HepG2 (cell line): ENCODE measurements around the gene NRDC. TPM values are rescaled to one million over a fixed set of nuclear protein-coding genes. Genes with fewer than 3 reads are reported as not detected.
"Not testable (repeated sequence)": the region's sequence is repeated elsewhere in the genome, so short reads cannot be mapped to it uniquely, and the experiment has no call there.

ENCODE experiments used
- ATAC-seq: fragments of 200-7000 bp; cut with Tn5 transposase; 3 replicates; pipeline ENCODE4 v1.9.1; 2020; ENCODE audit warnings: mild to moderate bottlenecking, moderate library complexity
- BruUV-seq: library from RNA; stranded (reverse); fragments of 400-500 nt; replicated peaks from 2 replicates; lab custom pipeline; 2021; lab: Mats Ljungman, UMichigan
- CTCF ChIA-PET: fragments of 300-600 bp; formaldehyde crosslinking; extraction: SDS; loops from one replicate; lab custom pipeline; 2021; ENCODE audit warnings: low total read pairs, inconsistent platforms, low intra/inter-chr PET ratio; lab: Yijun Ruan, JAX
- POLR2A ChIA-PET: fragments of 350-600 bp; sonication (Branson Sonifier 250); formaldehyde crosslinking; loops from one replicate; lab custom pipeline; 2020; ENCODE audit warnings: antibody characterized with exemption, inconsistent platforms; lab: Yijun Ruan, JAX
- DNase-seq: peaks from one replicate; pipeline ENCODE4 v3.0.0-alpha.2; 2015; ENCODE audit warnings: low spot score
- FAIRE-seq: peaks from 3 replicates; lab custom pipeline; 2011; peaks lifted over from hg19 to GRCh38; lab: Jason Lieb, UNC
- H2AFZ ChIP-seq: one replicate; pipeline ENCODE4 v1.6.1; 2011; ENCODE audit warnings: low read length, inconsistent platforms
- H3K27ac ChIP-seq: fragments of 300-600 bp; 3 replicates; pipeline ENCODE4 v1.8.0; 2011; ENCODE audit warnings: mixed run types, mild to moderate bottlenecking, mixed read lengths, low read length, inconsistent platforms; ENCODE audit not compliant: insufficient read depth; ENCODE audit errors: extremely low read length
- H3K27me3 ChIP-seq, 2 experiments: fragments of 200-600 bp in 1 of 2; 2 replicates in 1 of 2; 3 replicates in 1 of 2; pipeline versions ENCODE4 v1.6.0 to v1.8.0; 2011; ENCODE audit warnings: low read length in 2 of 2, mild to moderate bottlenecking in 2 of 2, moderate library complexity in 2 of 2, inconsistent platforms in 1 of 2; ENCODE audit not compliant: insufficient read depth in 2 of 2, control insufficient read depth in 1 of 2
- H3K36me3 ChIP-seq, 2 experiments: fragments of 200-600 bp in 1 of 2; replicated peaks in 1 of 2; 2 replicates in 1 of 2; 3 replicates in 1 of 2; pipeline versions ENCODE4 v1.5.1 to v1.8.0; 2011; ENCODE audit warnings: low read length in 2 of 2, inconsistent platforms in 1 of 2; ENCODE audit not compliant: insufficient read depth in 2 of 2, control insufficient read depth in 1 of 2
- H3K4me1 ChIP-seq: 2 replicates; pipeline ENCODE4 v1.5.1; 2012; ENCODE audit warnings: low read length, inconsistent platforms; ENCODE audit not compliant: insufficient read depth
- H3K4me2 ChIP-seq: 2 replicates; pipeline ENCODE4 v1.6.0; 2011; ENCODE audit warnings: low read depth, low read length, inconsistent platforms
- H3K4me3 ChIP-seq, 3 experiments: fragments of 200-600 bp in 1 of 3; sonication (generic), shearing (Covaris generic) in 1 of 3; replicated peaks in 1 of 3; 2 replicates each; pipeline ENCODE4 v1.5.1; 2011 to 2016; ENCODE audit warnings: low read length in 3 of 3, inconsistent platforms in 2 of 3, low read depth in 2 of 3, mild to moderate bottlenecking in 2 of 3, control low read depth in 1 of 3, mixed read lengths in 1 of 3; ENCODE audit not compliant: insufficient read depth in 1 of 3
- H3K79me2 ChIP-seq: one replicate; pipeline ENCODE4 v1.6.1; 2011; ENCODE audit warnings: low read length, inconsistent platforms; ENCODE audit not compliant: insufficient read depth
- H3K9ac ChIP-seq: 2 replicates; pipeline ENCODE4 v1.6.0; 2011; ENCODE audit warnings: mild to moderate bottlenecking, low read depth, low read length, inconsistent platforms; ENCODE audit not compliant: insufficient read depth
- H3K9me3 ChIP-seq: 2 replicates; pipeline ENCODE4 v1.5.1; 2012; ENCODE audit warnings: mild to moderate bottlenecking, low read length
- H4K20me1 ChIP-seq: 2 replicates; pipeline ENCODE4 v1.6.0; 2011; ENCODE audit warnings: inconsistent platforms, mild to moderate bottlenecking, low read length, moderate library complexity; ENCODE audit not compliant: insufficient read depth
- AGO2 ChIP-seq: fragments of 200-400 bp; formaldehyde crosslinking; optimal IDR thresholded peaks from 2 replicates; pipeline ENCODE3; 2017; ENCODE audit warnings: mild to moderate bottlenecking, low read depth, low read length, moderate library complexity
- SKIL ChIP-seq: sonication (generic); formaldehyde crosslinking; IDR thresholded peaks from 2 replicates; pipeline ENCODE4 v1.8.0; 2022; ENCODE audit warnings: missing genetic modification reagents, mild to moderate bottlenecking, moderate library complexity, borderline replicate concordance
- YY1 ChIP-seq: IDR thresholded peaks from 2 replicates; pipeline ENCODE4 v1.6.1; 2011; ENCODE audit warnings: low read length, low read depth, moderate library complexity, mild to moderate bottlenecking; ENCODE audit not compliant: insufficient read depth, insufficient replicate concordance
- ZNF292 ChIP-seq: sonication (generic); formaldehyde crosslinking; IDR thresholded peaks from 2 replicates; pipeline ENCODE4 v1.8.1; 2022; ENCODE audit warnings: mild to moderate bottlenecking, low read depth, missing genetic modification reagents, borderline replicate concordance
- ZNF513 ChIP-seq: sonication (generic); formaldehyde crosslinking; conservative IDR thresholded peaks from 2 replicates; pipeline ENCODE4 v1.5.0; 2020; ENCODE audit warnings: missing genetic modification reagents
- ZNF670 ChIP-seq: sonication (generic); formaldehyde crosslinking; IDR thresholded peaks from 2 replicates; pipeline ENCODE4 v1.8.0; 2022; ENCODE audit warnings: mild to moderate bottlenecking, missing genetic modification reagents, borderline replicate concordance
- ZNF761 ChIP-seq: sonication (generic); formaldehyde crosslinking; conservative IDR thresholded peaks from 2 replicates; pipeline ENCODE4 v1.4.0; 2020; ENCODE audit warnings: mild to moderate bottlenecking, missing genetic modification reagents
- WGBS: methylation state at CpG from one replicate; pipeline ENCODE4 v1.1.6; 2017; ENCODE audit warnings: low lambda C conversion rate; 5-methylcytosine and 5-hydroxymethylcytosine counted together
- in situ Hi-C: cut with HindIII; loops from 2 replicates; pipeline ENCODE4 v1.10.0; 2017; ENCODE audit warnings: low pct_unique_long_range_greater_than_20kb; ENCODE audit not compliant: extremely low pct_ligation_motif_present
- intact Hi-C: fragments of 100-400 bp; cut with micrococcal nuclease; formaldehyde crosslinking; loops from one replicate; pipeline ENCODE4 v1.10.0; 2022; ENCODE audit not compliant: unreplicated experiment
- polyA plus RNA-seq, 8 experiments: library from polyadenylated mRNA; depleted of rRNA in 3 of 8; stranded (reverse) in 7 of 8; unstranded in 1 of 8; fragments of >200 nt; fragmentation: Illumina TruSeq in 4 of 8; extraction: Trizol in 4 of 8; gene quantifications; 2 replicates each; pipeline versions ENCODE4 v1.2.1 to v1.2.3, GENCODE V29; 2011 to 2016; ENCODE audit warnings: low read depth in 4 of 8, missing spikeins in 1 of 8, mixed read lengths in 1 of 8; ENCODE audit not compliant: insufficient read depth in 1 of 8
- total RNA-seq, 5 experiments: library from RNA; depleted of rRNA; stranded (reverse); fragments of >200 nt; fragmentation: Illumina TruSeq; extraction: Trizol; gene quantifications; 2 replicates each; pipeline ENCODE4 v1.2.3, GENCODE V29; 2016; ENCODE audit warnings: low read depth in 1 of 5

Gene NRDC
- total and polyA plus RNA-seq, 2 of the 13 experiments (the other 11 are each of a cell fraction or from before 2014, with no cell fraction given): 57.6 to 64.9 TPM

- TF ChIP-seq ZNF292 (CRISPR knock-in tag) (no peak), ZNF670 (CRISPR knock-in tag) (no peak), YY1 (no peak), AGO2 (no peak), ZNF513 (CRISPR knock-in tag) (no peak), ZNF761 (no peak), SKIL (no peak)
These were observed 58.7 kb downstream of the NRDC start (continued) for GRCh38 chr1:51819810-51820209.

- H3K4me3 ChIP-seq, BruUV-seq, H3K9me3 ChIP-seq, ATAC-seq, H3K4me2 ChIP-seq, H3K27me3 ChIP-seq, DNase-seq, H3K79me2 ChIP-seq, in situ Hi-C loops, H2AFZ ChIP-seq, POLR2A ChIA-PET, H3K27ac ChIP-seq, H3K9ac ChIP-seq, FAIRE-seq, intact Hi-C loops, CTCF ChIA-PET, H4K20me1 ChIP-seq: not testable (repeated sequence)
- 96% methylated on average over 9 of the region's 9 CpGs for WGBS
- H3K36me3 ChIP-seq: peaks cover 2 to 32% of the 10 kb centered on the region in 2 experiments
- peaks cover 11% of the 10 kb centered on the region for H3K4me1 ChIP-seq
These were observed 59.5 kb downstream of the NRDC start for GRCh38 chr1:51819021-51819420.
